Activated CD4-positive, alpha-beta T cell treated with anti-CD3 and anti-CD28 coated beads for 1 hour (primary cell): ENCODE measurements around the gene AGPAT2.

Experiments used
- DNase-seq: peaks from one replicate; pipeline ENCODE4 v3.0.0-alpha.2; 2020

Gene AGPAT2

GRCh38 chr9:136700959-136701667 is 13.9 kb upstream of the AGPAT2 start:
- DNase-seq = no peak

GRCh38 chr9:136700304-136700703 is 13.0 kb upstream of the AGPAT2 start:
- DNase-seq = no peak

- no peak for DNase-seq
Measured at GRCh38 chr9:136698635-136699246, 11.5 kb upstream of the AGPAT2 start.

- no peak for DNase-seq
Measured at GRCh38 chr9:136697821-136698526, 10.7 kb upstream of the AGPAT2 start.

DNA sequence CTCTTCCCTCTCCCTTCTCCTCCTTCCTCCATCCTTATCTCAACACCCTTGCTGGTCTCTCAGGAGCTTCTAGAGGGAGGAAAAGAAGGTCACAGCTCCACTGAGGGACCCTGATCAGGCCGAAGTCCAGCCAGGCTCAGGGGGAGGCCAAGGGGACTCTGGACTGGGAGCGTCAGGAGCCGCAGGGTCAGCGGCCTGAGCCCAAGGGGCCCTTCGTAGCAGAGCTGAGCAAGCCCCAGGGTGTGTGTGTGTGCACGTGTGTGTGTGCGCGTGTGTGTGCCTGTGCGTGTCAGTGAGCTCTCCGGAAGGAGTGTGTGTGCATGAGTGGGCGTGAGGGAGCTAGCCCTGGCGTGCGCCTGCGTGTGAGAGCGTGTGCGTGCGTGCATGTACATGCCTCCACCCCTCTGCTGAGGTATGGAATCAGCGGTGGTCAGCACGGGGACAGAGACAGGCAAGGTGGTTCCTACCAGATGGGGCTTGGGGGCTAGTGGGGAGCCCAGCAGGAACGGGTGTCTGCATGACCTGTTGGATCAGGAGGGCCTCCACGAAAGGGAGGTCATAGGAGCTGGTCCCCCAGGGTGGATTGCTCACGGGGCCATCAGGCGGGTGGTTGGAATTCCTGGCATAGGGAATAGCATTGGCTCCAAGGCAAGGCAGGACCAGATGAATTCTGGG is 10.0 kb upstream of the AGPAT2 start:
- no peak for DNase-seq

GRCh38 chr9:136696502-136696901 is 9.2 kb upstream of the AGPAT2 start:
- DNase-seq = no peak

GRCh38 chr9:136695955-136696354 is 8.7 kb upstream of the AGPAT2 start:
- no peak for DNase-seq

- no peak for DNase-seq
Measured at GRCh38 chr9:136695435-136695895, 8.2 kb upstream of the AGPAT2 start.

- no peak for DNase-seq
Measured at GRCh38 chr9:136694872-136695247, 7.6 kb upstream of the AGPAT2 start.

DNA sequence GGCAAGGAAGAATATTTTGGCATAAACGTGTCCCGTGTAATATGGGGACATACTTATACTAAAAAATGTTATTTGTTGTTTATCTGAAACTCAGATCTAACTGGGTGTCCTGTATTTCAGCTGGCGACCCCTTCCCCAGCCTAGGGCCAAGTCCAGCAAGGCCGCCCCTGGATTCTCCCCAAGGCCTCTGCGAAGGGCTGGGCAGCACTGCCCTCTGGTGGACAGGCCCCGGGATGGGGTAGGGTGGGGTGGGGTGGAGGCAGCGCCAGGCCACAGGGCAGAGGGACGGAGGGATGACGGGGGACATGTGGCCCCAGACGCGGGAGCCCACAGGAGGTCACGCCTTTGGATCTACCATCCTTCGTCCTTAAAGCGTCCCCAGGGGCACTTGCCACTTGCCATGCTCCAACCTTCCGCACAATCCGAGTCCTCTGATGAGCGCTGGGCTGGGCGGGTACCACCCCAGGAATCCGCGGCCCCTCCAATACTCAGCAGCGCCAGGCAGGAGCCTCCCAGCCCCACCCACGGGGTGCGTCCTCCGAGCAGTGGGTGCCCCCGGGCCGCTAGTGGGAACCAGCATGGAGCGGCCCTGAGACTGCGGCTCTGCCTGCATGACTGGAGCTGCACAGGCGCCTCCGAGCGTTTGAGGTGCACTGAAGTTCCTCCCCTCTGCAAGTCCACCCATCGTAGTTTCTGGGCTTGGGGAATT is 7.1 kb upstream of the AGPAT2 start:
- DNase-seq = no peak

GRCh38 chr9:136693490-136694162 is 6.4 kb upstream of the AGPAT2 start:
- DNase-seq = no peak

GRCh38 chr9:136693135-136693489 is 5.9 kb upstream of the AGPAT2 start:
- DNase-seq = no peak

- DNase-seq = no peak
Measured at GRCh38 chr9:136692185-136693134, 5.2 kb upstream of the AGPAT2 start.

GRCh38 chr9:136691316-136692184 is 4.3 kb upstream of the AGPAT2 start:
- DNase-seq = no peak

DNA sequence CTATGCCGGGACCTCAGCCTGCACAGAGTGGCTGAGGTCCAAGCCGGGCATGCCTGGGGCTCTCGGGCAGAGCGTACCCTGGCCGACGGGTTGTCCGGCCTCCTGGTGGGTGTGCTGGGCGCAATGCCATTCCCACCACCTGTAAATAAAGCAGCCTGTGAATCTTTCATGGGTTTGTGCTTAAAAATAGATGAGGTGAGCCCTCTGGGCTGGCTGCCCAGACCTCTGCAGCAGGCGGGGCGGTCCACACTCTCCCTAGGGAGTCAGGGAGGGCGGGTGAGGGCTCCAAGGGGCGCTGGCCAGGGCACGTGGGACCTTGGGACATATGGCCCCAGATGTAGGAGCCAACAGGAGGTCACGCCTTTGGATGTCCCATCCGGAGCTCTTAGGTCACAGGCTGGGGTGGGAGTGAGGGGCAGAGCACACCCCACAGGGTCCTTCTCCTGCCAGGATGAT is 3.6 kb upstream of the AGPAT2 start:
- no peak for DNase-seq

DNA sequence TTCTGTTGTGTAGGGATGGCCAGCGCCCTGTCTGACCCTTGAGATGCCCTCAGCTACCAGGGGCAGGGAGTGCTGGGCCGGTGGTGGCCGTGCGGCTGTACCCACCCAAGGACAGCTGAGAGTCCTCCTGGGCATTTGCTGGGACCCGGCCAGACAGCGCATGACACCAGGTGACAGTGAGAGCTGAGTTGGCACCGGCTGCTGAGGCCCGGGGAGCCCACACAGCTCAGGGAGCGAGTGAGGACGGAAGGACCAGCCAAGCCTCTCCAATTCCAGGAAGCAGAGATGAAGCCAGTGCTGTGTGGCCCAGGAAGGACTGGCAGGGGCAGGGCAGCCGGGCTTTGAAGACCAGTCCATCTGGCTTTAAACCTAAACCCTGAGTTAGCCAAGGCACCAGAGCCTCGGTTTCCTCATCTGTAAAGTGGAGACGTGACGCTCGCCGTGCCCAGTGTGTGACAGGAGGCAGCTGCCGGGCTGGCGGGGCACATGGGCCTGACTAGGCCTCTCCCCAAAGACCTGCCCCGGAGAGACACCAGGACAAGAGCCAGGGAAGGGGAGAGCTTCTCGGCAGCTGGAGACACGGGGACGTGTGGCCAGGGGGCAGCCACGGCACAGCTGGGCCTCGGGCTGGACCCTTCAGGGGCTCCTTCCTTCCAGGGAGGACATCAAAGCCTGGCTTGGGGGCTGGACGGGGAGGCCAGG is 3.0 kb upstream of the AGPAT2 start:
- DNase-seq = no peak

DNA sequence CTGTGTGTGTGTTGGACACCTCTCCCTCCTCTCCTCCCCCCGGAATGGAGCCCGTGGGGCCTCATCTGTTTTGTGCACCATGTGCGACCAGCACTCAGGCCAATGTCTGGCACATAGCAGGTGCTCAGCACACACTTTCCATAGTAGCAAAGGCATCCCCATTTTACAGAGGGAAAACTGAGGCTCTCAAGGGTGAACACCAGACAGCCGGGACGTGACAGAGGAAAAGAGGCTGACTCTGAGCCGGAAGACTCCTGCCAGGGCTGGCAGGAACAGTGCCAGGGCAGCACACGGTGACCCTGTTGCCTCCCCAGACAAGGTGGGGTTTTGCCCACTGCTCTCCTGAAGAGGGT is 1.8 kb upstream of the AGPAT2 start:
- DNase-seq = no peak

DNA sequence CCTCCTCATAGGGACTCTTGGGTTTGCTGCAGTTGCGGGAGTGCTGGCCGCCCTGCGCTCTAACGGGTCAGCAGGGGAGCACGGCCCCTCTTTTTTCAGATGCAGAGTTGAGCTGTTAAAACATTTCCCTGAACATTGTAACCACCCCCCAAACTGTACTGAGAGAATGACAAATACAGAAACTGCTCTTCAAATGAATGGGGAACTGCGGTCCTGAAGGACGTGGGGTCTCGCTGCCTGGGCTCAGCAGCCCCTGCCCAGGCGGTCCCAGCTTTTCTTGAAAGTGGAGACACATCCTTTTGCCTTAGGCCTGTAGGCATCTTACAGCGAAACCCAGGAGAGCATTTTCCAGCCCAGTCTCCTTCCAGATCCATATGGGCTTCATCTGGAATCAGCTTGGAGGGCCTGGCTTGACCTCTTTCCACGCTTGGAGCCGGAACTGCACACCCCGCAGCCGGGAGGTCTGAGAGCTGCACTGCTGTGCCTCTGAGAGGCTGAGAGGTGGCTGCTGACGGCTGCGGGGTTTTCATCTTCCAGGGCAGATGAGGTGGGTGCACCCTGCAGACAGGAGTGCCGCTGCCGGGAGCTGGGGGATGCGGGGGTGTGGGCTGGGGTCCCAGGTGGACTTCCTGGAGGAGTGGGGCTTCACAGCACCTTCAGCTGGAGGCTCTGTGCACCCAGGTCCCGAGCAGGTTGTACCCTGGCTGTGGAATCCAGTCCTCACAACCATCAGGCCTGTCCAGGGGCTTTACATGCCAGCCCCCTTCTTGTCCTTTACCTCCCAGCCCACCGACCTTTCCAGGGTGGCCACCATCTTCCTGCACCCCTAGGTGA is 1.2 kb upstream of the AGPAT2 start:
- DNase-seq = no peak
